Brain microvascular endothelial cell (primary cell): ENCODE data around the gene PLCB1.

Experiments
- DNase-seq: peaks from one replicate; pipeline ENCODE4 v3.0.0-alpha.2; 2020
- H3K27ac ChIP-seq: fragments of 250-450 bp; sonication (Bioruptor Pico); 2 replicates; pipeline ENCODE4 v1.5.1; 2020; ENCODE audit warnings: mild to moderate bottlenecking, moderate library complexity
- H3K27me3 ChIP-seq: fragments of 250-450 bp; sonication (Bioruptor Pico); replicated peaks from 2 replicates; pipeline ENCODE4 v1.5.1; 2020; ENCODE audit warnings: mild to moderate bottlenecking
- H3K36me3 ChIP-seq: fragments of 250-450 bp; sonication (Bioruptor Pico); replicated peaks from 2 replicates; pipeline ENCODE4 v1.5.1; 2020; ENCODE audit warnings: mild to moderate bottlenecking
- H3K4me3 ChIP-seq: 2 replicates; pipeline ENCODE4 v1.5.1; 2011; ENCODE audit warnings: low read depth, mild to moderate bottlenecking, control low read depth, low read length, moderate library complexity
- CTCF ChIP-seq: IDR thresholded peaks from 2 replicates; pipeline ENCODE4 v1.5.1; 2011; ENCODE audit warnings: low read depth, mild to moderate bottlenecking, moderate library complexity, low read length, control low read depth, inconsistent platforms; ENCODE audit errors: missing control alignments
- in situ Hi-C: cut with HindIII; loops from 2 replicates; pipeline ENCODE4 v1.10.0; 2017; ENCODE audit warnings: low sequenced_read_pairs, low pct_ligation_motif_present

Gene PLCB1

DNA sequence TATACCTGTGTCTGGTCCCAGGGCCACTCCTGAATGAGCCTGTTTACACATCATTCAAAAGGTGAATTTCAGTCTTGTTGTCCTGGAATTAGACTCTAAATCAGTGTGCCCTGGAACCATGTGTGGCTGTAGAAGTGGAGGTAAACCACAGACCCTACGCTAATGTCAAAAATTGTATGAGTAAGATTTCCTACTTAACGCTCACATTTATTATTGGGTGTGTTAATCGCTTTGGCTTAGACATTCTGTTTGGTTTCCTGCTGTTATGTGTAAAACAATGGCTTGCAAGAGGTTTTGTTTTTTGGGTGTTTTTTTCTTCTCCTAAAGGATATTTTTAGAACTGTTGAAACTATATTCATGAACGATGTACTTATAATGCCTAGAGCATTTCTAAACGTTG is 19.3 kb downstream of the PLCB1 start:
- no peak for DNase-seq
- H3K27ac ChIP-seq: peak overlapping the region; percentile 18

GRCh38 chr20:8152183-8152582 is 20.1 kb downstream of the PLCB1 start:
- peak; percentile 58 for DNase-seq
- Histone ChIP-seq H3K36me3 (no peaks in the 10 kb centered on the region), H3K4me3 (no peak overlapping the region), H3K27ac (peak overlapping the region; percentile 18), H3K27me3 (no peaks in the 10 kb centered on the region)
- in situ Hi-C loops: no loop called here
- no peak for TF ChIP-seq CTCF

More for the DNA sequence above, 19.3 kb downstream of the PLCB1 start:
- no peaks in the 10 kb centered on the region for H3K36me3 ChIP-seq
- H3K27me3 ChIP-seq: no peaks in the 10 kb centered on the region
- H3K4me3 ChIP-seq: no peak overlapping the region
- in situ Hi-C loops: no loop called here
- no peak for TF ChIP-seq CTCF

DNA sequence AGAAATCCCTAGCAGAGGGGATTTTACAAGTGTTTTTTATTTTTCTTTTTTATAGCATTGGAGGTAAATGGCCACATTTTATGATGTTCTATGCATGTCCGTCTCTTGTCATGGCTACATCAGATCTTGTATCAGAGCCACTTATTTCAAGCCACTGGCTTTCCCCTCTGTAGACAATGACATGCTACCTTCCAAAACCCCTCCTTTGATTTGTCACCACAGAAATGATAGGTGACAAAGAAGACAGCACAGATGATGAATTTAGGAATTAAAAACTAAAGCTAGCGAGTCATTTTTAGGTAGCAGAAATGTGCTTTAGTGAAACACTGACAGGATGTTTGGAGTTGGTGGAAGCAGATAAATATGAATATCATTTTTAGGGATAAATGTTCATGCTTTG is 20.8 kb downstream of the PLCB1 start:
- DNase-seq: no peak
- in situ Hi-C loops: no loop called here

GRCh38 chr20:8153281-8153908 is 21.3 kb downstream of the PLCB1 start:
- Histone ChIP-seq H3K27me3 (no peaks in the 10 kb centered on the region), H3K36me3 (no peaks in the 10 kb centered on the region), H3K4me3 (no peak overlapping the region), H3K27ac (peak overlapping the region; percentile 70)
- DNase-seq: peak; percentile 60
- in situ Hi-C loops: no loop called here
- TF ChIP-seq CTCF: no peak

More for the DNA sequence above, 20.8 kb downstream of the PLCB1 start:
- Histone ChIP-seq H3K4me3 (no peak overlapping the region), H3K27me3 (no peaks in the 10 kb centered on the region), H3K36me3 (no peaks in the 10 kb centered on the region), H3K27ac (peak overlapping the region; percentile 70)
- no peak for TF ChIP-seq CTCF

DNA sequence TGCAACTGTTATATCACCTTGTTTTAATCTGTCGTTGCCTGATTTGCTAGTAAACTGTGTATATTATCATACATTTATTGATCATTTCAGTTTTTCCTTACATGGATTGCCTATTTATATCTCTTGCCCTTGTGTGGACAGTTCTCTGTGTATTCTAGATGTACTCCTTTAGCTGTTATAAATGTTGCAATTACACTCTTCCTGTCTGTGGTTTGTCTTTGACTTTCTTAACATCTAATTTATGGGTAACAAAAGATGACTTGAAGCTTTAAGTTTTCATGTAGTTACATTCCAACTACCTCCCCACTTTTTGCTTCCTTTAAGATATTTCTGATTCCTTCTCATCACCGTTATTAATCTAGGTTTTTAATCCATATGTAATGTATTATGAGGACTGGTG is 22.6 kb downstream of the PLCB1 start:
- H3K27ac ChIP-seq: peak overlapping the region; percentile 86
- no peak overlapping the region for H3K4me3 ChIP-seq
- no peaks in the 10 kb centered on the region for H3K36me3 ChIP-seq
- DNase-seq: no peak
- H3K27me3 ChIP-seq: no peaks in the 10 kb centered on the region
- TF ChIP-seq CTCF: no peak
- in situ Hi-C loops: no loop called here

- H3K27me3 ChIP-seq: no peaks in the 10 kb centered on the region
- no peak for TF ChIP-seq CTCF
- peak; percentile 28 for DNase-seq
- peak overlapping the region; percentile 86 for H3K27ac ChIP-seq
- H3K36me3 ChIP-seq: no peaks in the 10 kb centered on the region
- in situ Hi-C loops: no loop called here
- no peak overlapping the region for H3K4me3 ChIP-seq
Observed at GRCh38 chr20:8155229-8155628, 23.2 kb downstream of the PLCB1 start.
